HepG2 (cell line): ENCODE measurements around the gene SPHK2. TPM values are rescaled to one million over a fixed set of nuclear protein-coding genes. Genes with fewer than 3 reads are reported as not detected.

Experiments
- CCDC6 ChIP-seq: sonication (generic); formaldehyde crosslinking; IDR thresholded peaks from 2 replicates; pipeline ENCODE4 v1.8.1; 2022; ENCODE audit warnings: mild to moderate bottlenecking, missing genetic modification reagents, moderate library complexity
- ELF1 ChIP-seq: sonication (generic); formaldehyde crosslinking; IDR thresholded peaks from 2 replicates; pipeline ENCODE4 v1.4.0; 2020; ENCODE audit warnings: missing genetic modification reagents
- FOSL2 ChIP-seq: sonication (generic); formaldehyde crosslinking; IDR thresholded peaks from 2 replicates; pipeline ENCODE4 v1.4.0; 2020; ENCODE audit warnings: missing genetic modification reagents
- GABPB1 ChIP-seq: IDR thresholded peaks from 2 replicates; pipeline ENCODE4 v1.6.1; 2016; ENCODE audit warnings: mild to moderate bottlenecking, missing genetic modification reagents, moderate library complexity, missing compliant biosample characterization
- GATAD2A ChIP-seq: IDR thresholded peaks from 2 replicates; pipeline ENCODE4 v1.6.1; 2016
- HOXA3 ChIP-seq: sonication (generic); formaldehyde crosslinking; IDR thresholded peaks from 2 replicates; pipeline ENCODE4 v1.5.0; 2020; ENCODE audit warnings: missing genetic modification reagents
- JDP2 ChIP-seq: sonication (generic); formaldehyde crosslinking; IDR thresholded peaks from 2 replicates; pipeline ENCODE4 v1.8.1; 2022; ENCODE audit warnings: missing genetic modification reagents, borderline replicate concordance
- NR1H2 ChIP-seq: sonication (generic); formaldehyde crosslinking; IDR thresholded peaks from 2 replicates; pipeline ENCODE4 v1.8.1; 2022; ENCODE audit warnings: low read depth, missing genetic modification reagents, borderline replicate concordance
- PITX1 ChIP-seq: sonication (generic); formaldehyde crosslinking; IDR thresholded peaks from 2 replicates; pipeline ENCODE4 v1.5.1; 2020; ENCODE audit warnings: mild to moderate bottlenecking, missing genetic modification reagents
- SALL1 ChIP-seq: sonication (generic); formaldehyde crosslinking; IDR thresholded peaks from 2 replicates; pipeline ENCODE4 v1.8.0; 2022; ENCODE audit warnings: mild to moderate bottlenecking, missing genetic modification reagents
- SALL2 ChIP-seq: sonication (generic); formaldehyde crosslinking; IDR thresholded peaks from 2 replicates; pipeline ENCODE4 v1.8.1; 2023; ENCODE audit warnings: mild to moderate bottlenecking, missing genetic modification reagents, inconsistent platforms
- YEATS4 ChIP-seq: sonication (generic); formaldehyde crosslinking; IDR thresholded peaks from 2 replicates; pipeline ENCODE4 v1.4.0; 2020; ENCODE audit warnings: missing genetic modification reagents, borderline replicate concordance
- ZBTB38 ChIP-seq: sonication (generic); formaldehyde crosslinking; IDR thresholded peaks from 2 replicates; pipeline ENCODE4 v1.5.1; 2020; ENCODE audit warnings: mild to moderate bottlenecking, missing genetic modification reagents
- ZFAT ChIP-seq: sonication (generic); formaldehyde crosslinking; conservative IDR thresholded peaks from 2 replicates; pipeline ENCODE4 v1.8.1; 2023; ENCODE audit warnings: missing genetic modification reagents, inconsistent platforms
- ZFP37 ChIP-seq: sonication (generic); formaldehyde crosslinking; IDR thresholded peaks from 2 replicates; pipeline ENCODE4 v1.4.0; 2020; ENCODE audit warnings: missing genetic modification reagents, borderline replicate concordance
- ZKSCAN5 ChIP-seq: sonication (generic); formaldehyde crosslinking; IDR thresholded peaks from 2 replicates; pipeline ENCODE4 v1.5.1; 2020; ENCODE audit warnings: mild to moderate bottlenecking, missing genetic modification reagents
- ZNF160 ChIP-seq: sonication (generic); formaldehyde crosslinking; IDR thresholded peaks from 2 replicates; pipeline ENCODE4 v1.8.0; 2022; ENCODE audit warnings: mild to moderate bottlenecking, inconsistent platforms, missing genetic modification reagents
- ZNF235 ChIP-seq: sonication (generic); formaldehyde crosslinking; IDR thresholded peaks from 2 replicates; pipeline ENCODE4 v1.8.1; 2023; ENCODE audit warnings: mild to moderate bottlenecking, missing genetic modification reagents, borderline replicate concordance
- ZNF274 ChIP-seq: sonication (generic); formaldehyde crosslinking; IDR thresholded peaks from 2 replicates; pipeline ENCODE4 v1.5.1; 2020; ENCODE audit warnings: mild to moderate bottlenecking, missing genetic modification reagents
- ZNF430 ChIP-seq: sonication (generic); formaldehyde crosslinking; IDR thresholded peaks from 2 replicates; pipeline ENCODE4 v1.9.0; 2021; ENCODE audit warnings: mild to moderate bottlenecking, missing genetic modification reagents
- ZNF549 ChIP-seq: sonication (generic); formaldehyde crosslinking; IDR thresholded peaks from 2 replicates; pipeline ENCODE4 v1.5.0; 2020; ENCODE audit warnings: missing genetic modification reagents
- ZNF589 ChIP-seq: sonication (generic); formaldehyde crosslinking; conservative IDR thresholded peaks from 2 replicates; pipeline ENCODE4 v1.8.0; 2022; ENCODE audit warnings: mild to moderate bottlenecking, moderate library complexity, missing genetic modification reagents
- polyA plus RNA-seq, 8 experiments: library from polyadenylated mRNA; depleted of rRNA in 3 of 8; stranded (reverse) in 7 of 8; unstranded in 1 of 8; fragments of >200 nt; fragmentation: Illumina TruSeq in 4 of 8; extraction: Trizol in 4 of 8; gene quantifications; 2 replicates each; pipeline versions ENCODE4 v1.2.1 to v1.2.3, GENCODE V29; 2011 to 2016; ENCODE audit warnings: low read depth in 4 of 8, missing spikeins in 1 of 8, mixed read lengths in 1 of 8; ENCODE audit not compliant: insufficient read depth in 1 of 8
- total RNA-seq, 5 experiments: library from RNA; depleted of rRNA; stranded (reverse); fragments of >200 nt; fragmentation: Illumina TruSeq; extraction: Trizol; gene quantifications; 2 replicates each; pipeline ENCODE4 v1.2.3, GENCODE V29; 2016; ENCODE audit warnings: low read depth in 1 of 5
- TF ChIP-seq, protein P1 (sequence below): sonication (generic); formaldehyde crosslinking; IDR thresholded peaks from 2 replicates; pipeline ENCODE4 v1.4.0; 2020; ENCODE audit warnings: low read depth, mild to moderate bottlenecking, missing genetic modification reagents
- TF ChIP-seq, protein P2 (sequence below): sonication (generic); formaldehyde crosslinking; IDR thresholded peaks from 2 replicates; pipeline ENCODE4 v1.5.1; 2020; ENCODE audit warnings: mild to moderate bottlenecking, missing genetic modification reagents, moderate library complexity

The SPHK2 gene
- total and polyA plus RNA-seq, 2 of the 13 experiments (the other 11 are each of a cell fraction or from before 2014, with no cell fraction given), result 2.9 to 14.4 TPM

- TF ChIP-seq ELF1 (CRISPR knock-in tag) (0 out of 2 replicates have a peak, but pooled peaks have one; percentile 23), HOXA3 (CRISPR knock-in tag) (peak; percentile 70), ZFP37 (CRISPR knock-in tag) (no peak), NR1H2 (CRISPR knock-in tag) (no peak), ZNF235 (CRISPR knock-in tag) (0 out of 2 replicates have a peak, but pooled peaks have one; percentile 75), ZNF589 (CRISPR knock-in tag) (no peak), YEATS4 (CRISPR knock-in tag) (peak; percentile 50; the same call in 1 of the 2 replicates), ZKSCAN5 (CRISPR knock-in tag) (no peak), SALL2 (CRISPR knock-in tag) (peak; percentile 42; the same call in 1 of the 2 replicates), ZNF274 (CRISPR knock-in tag) (no peak), ZNF430 (no peak), ZNF549 (CRISPR knock-in tag) (no peak), ZBTB38 (CRISPR knock-in tag) (no peak), GATAD2A (peak; percentile 44; the same call in 1 of the 2 replicates), SALL1 (CRISPR knock-in tag) (peak; percentile 47; the same call in 1 of the 2 replicates), GABPB1 (CRISPR knock-in tag) (peak; percentile 33; the same call in 1 of the 2 replicates), CCDC6 (CRISPR knock-in tag) (no peak), JDP2 (CRISPR knock-in tag) (no peak), FOSL2 (CRISPR knock-in tag) (peak; percentile 38; the same call in 1 of the 2 replicates), PITX1 (CRISPR knock-in tag) (no peak), ZNF160 (CRISPR knock-in tag) (no peak), ZFAT (CRISPR knock-in tag) (no peak)
- TF ChIP-seq, protein P1, sequence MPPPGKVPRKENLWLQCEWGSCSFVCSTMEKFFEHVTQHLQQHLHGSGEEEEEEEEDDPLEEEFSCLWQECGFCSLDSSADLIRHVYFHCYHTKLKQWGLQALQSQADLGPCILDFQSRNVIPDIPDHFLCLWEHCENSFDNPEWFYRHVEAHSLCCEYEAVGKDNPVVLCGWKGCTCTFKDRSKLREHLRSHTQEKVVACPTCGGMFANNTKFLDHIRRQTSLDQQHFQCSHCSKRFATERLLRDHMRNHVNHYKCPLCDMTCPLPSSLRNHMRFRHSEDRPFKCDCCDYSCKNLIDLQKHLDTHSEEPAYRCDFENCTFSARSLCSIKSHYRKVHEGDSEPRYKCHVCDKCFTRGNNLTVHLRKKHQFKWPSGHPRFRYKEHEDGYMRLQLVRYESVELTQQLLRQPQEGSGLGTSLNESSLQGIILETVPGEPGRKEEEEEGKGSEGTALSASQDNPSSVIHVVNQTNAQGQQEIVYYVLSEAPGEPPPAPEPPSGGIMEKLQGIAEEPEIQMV, result peak; percentile 83; the same call in 1 of the 2 replicates
- TF ChIP-seq, protein P2, sequence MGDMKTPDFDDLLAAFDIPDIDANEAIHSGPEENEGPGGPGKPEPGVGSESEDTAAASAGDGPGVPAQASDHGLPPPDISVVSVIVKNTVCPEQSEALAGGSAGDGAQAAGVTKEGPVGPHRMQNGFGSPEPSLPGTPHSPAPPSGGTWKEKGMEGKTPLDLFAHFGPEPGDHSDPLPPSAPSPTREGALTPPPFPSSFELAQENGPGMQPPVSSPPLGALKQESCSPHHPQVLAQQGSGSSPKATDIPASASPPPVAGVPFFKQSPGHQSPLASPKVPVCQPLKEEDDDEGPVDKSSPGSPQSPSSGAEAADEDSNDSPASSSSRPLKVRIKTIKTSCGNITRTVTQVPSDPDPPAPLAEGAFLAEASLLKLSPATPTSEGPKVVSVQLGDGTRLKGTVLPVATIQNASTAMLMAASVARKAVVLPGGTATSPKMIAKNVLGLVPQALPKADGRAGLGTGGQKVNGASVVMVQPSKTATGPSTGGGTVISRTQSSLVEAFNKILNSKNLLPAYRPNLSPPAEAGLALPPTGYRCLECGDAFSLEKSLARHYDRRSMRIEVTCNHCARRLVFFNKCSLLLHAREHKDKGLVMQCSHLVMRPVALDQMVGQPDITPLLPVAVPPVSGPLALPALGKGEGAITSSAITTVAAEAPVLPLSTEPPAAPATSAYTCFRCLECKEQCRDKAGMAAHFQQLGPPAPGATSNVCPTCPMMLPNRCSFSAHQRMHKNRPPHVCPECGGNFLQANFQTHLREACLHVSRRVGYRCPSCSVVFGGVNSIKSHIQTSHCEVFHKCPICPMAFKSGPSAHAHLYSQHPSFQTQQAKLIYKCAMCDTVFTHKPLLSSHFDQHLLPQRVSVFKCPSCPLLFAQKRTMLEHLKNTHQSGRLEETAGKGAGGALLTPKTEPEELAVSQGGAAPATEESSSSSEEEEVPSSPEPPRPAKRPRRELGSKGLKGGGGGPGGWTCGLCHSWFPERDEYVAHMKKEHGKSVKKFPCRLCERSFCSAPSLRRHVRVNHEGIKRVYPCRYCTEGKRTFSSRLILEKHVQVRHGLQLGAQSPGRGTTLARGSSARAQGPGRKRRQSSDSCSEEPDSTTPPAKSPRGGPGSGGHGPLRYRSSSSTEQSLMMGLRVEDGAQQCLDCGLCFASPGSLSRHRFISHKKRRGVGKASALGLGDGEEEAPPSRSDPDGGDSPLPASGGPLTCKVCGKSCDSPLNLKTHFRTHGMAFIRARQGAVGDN (CRISPR knock-in tag), result peak; percentile 67
These were observed 55.9 kb downstream of the SPHK2 start (continued) for GRCh38 chr19:48674921-48675824.
